Activated T-cell treated with anti-CD3 and anti-CD28 coated beads, Interleukin-2, amount 50 U/mL, for 24 hours (primary cell): Measurements from ENCODE around the gene DOC2A.
A peak's percentile ranks its signal among the peaks of the same experiment; 100 is the strongest.
"Not testable (repeated sequence)": the region's sequence is repeated elsewhere in the genome, so short reads cannot be mapped to it uniquely, and the experiment has no call there.

Experiments
- DNase-seq: peaks from one replicate; pipeline ENCODE4 v3.0.0-alpha.2; 2020
- H3K27ac Mint-ChIP-seq: 2 replicates; pipeline ENCODE4 v1.8.0; 2020; ENCODE audit warnings: mild to moderate bottlenecking, mixed read lengths
- H3K27me3 Mint-ChIP-seq: 2 replicates; pipeline ENCODE4 v1.8.0; 2020; ENCODE audit warnings: mixed read lengths
- H3K36me3 Mint-ChIP-seq: 2 replicates; pipeline ENCODE4 v1.8.0; 2020; ENCODE audit warnings: low read depth, mixed read lengths
- H3K4me1 Mint-ChIP-seq: 2 replicates; pipeline ENCODE4 v1.8.0; 2020; ENCODE audit warnings: low read depth, mixed read lengths
- H3K4me3 Mint-ChIP-seq: 2 replicates; pipeline ENCODE4 v1.8.0; 2020; ENCODE audit warnings: mild to moderate bottlenecking, moderate library complexity, mixed read lengths
- H3K9me3 Mint-ChIP-seq: 2 replicates; pipeline ENCODE4 v1.8.0; 2020; ENCODE audit warnings: mixed read lengths

The DOC2A gene

GRCh38 chr16:30017277-30017656 lies 6.4 kb upstream of the DOC2A start:
- H3K27ac Mint-ChIP-seq = no peak overlapping the region
- no peaks in the 10 kb centered on the region for H3K36me3 Mint-ChIP-seq
- H3K9me3 Mint-ChIP-seq = no peaks in the 10 kb centered on the region
- no peak overlapping the region for H3K4me3 Mint-ChIP-seq
- no peak for DNase-seq
- peaks cover 8% of the 10 kb centered on the region for H3K4me1 Mint-ChIP-seq
- peaks cover 11% of the 10 kb centered on the region for H3K27me3 Mint-ChIP-seq

- no peaks in the 10 kb centered on the region for H3K9me3 Mint-ChIP-seq
- H3K4me3 Mint-ChIP-seq = no peak overlapping the region
- H3K27ac Mint-ChIP-seq = no peak overlapping the region
- no peak for DNase-seq
- peaks cover 16% of the 10 kb centered on the region for H3K27me3 Mint-ChIP-seq
- no peaks in the 10 kb centered on the region for H3K36me3 Mint-ChIP-seq
- H3K4me1 Mint-ChIP-seq = peaks cover 11% of the 10 kb centered on the region
Observed at GRCh38 chr16:30016555-30017276, 5.9 kb upstream of the DOC2A start.

GRCh38 chr16:30015450-30015849 lies 4.6 kb upstream of the DOC2A start:
- H3K9me3 Mint-ChIP-seq, DNase-seq, H3K36me3 Mint-ChIP-seq, H3K4me3 Mint-ChIP-seq, H3K4me1 Mint-ChIP-seq, H3K27ac Mint-ChIP-seq: not testable (repeated sequence)
- peaks cover 14% of the 10 kb centered on the region for H3K27me3 Mint-ChIP-seq

- DNase-seq, H3K9me3 Mint-ChIP-seq, H3K36me3 Mint-ChIP-seq, H3K27ac Mint-ChIP-seq, H3K4me3 Mint-ChIP-seq: not testable (repeated sequence)
- Mint-ChIP-seq H3K4me1 (peaks cover 12% of the 10 kb centered on the region), H3K27me3 (peaks cover 34% of the 10 kb centered on the region)
Observed at GRCh38 chr16:30012598-30012997, 1.8 kb upstream of the DOC2A start.

- Mint-ChIP-seq H3K4me3 (peak overlapping the region; percentile 75), H3K27ac (peak overlapping the region; percentile 77), H3K27me3 (peaks cover 34% of the 10 kb centered on the region), H3K4me1 (peaks cover 12% of the 10 kb centered on the region), H3K9me3 (no peaks in the 10 kb centered on the region), H3K36me3 (peaks cover 3% of the 10 kb centered on the region)
- DNase-seq = no peak
Observed at GRCh38 chr16:30011714-30012504, 1.1 kb upstream of the DOC2A start.

- peaks cover 34% of the 10 kb centered on the region for H3K27me3 Mint-ChIP-seq
- no peak for DNase-seq
- H3K27ac Mint-ChIP-seq = peak overlapping the region; percentile 69
- peaks cover 12% of the 10 kb centered on the region for H3K4me1 Mint-ChIP-seq
- peaks cover 13% of the 10 kb centered on the region for H3K36me3 Mint-ChIP-seq
- peak overlapping the region; percentile 72 for H3K4me3 Mint-ChIP-seq
- H3K9me3 Mint-ChIP-seq = no peaks in the 10 kb centered on the region
Observed at GRCh38 chr16:30009990-30010843, 610 bp downstream of the DOC2A start.

- H3K4me1 Mint-ChIP-seq = peaks cover 12% of the 10 kb centered on the region
- peaks cover 16% of the 10 kb centered on the region for H3K36me3 Mint-ChIP-seq
- no peak overlapping the region for H3K4me3 Mint-ChIP-seq
- no peaks in the 10 kb centered on the region for H3K9me3 Mint-ChIP-seq
- DNase-seq = no peak
- no peak overlapping the region for H3K27ac Mint-ChIP-seq
- peaks cover 34% of the 10 kb centered on the region for H3K27me3 Mint-ChIP-seq
Observed at GRCh38 chr16:30009085-30009862, 1.6 kb downstream of the DOC2A start.

GRCh38 chr16:30007378-30007895 lies 3.4 kb downstream of the DOC2A start:
- no peak for DNase-seq
- no peak overlapping the region for H3K27ac Mint-ChIP-seq
- peaks cover 12% of the 10 kb centered on the region for H3K4me1 Mint-ChIP-seq
- no peaks in the 10 kb centered on the region for H3K9me3 Mint-ChIP-seq
- H3K4me3 Mint-ChIP-seq = no peak overlapping the region
- H3K36me3 Mint-ChIP-seq = peaks cover 32% of the 10 kb centered on the region
- peaks cover 32% of the 10 kb centered on the region for H3K27me3 Mint-ChIP-seq

GRCh38 chr16:30006659-30007377 lies 4.0 kb downstream of the DOC2A start:
- H3K9me3 Mint-ChIP-seq = no peaks in the 10 kb centered on the region
- no peak overlapping the region for H3K27ac Mint-ChIP-seq
- no peak for DNase-seq
- H3K36me3 Mint-ChIP-seq = peaks cover 38% of the 10 kb centered on the region
- no peak overlapping the region for H3K4me3 Mint-ChIP-seq
- H3K27me3 Mint-ChIP-seq = peaks cover 26% of the 10 kb centered on the region
- peaks cover 13% of the 10 kb centered on the region for H3K4me1 Mint-ChIP-seq

- Mint-ChIP-seq H3K4me1 (peaks cover 12% of the 10 kb centered on the region), H3K9me3 (no peaks in the 10 kb centered on the region), H3K36me3 (peaks cover 46% of the 10 kb centered on the region), H3K4me3 (no peak overlapping the region), H3K27me3 (peaks cover 22% of the 10 kb centered on the region), H3K27ac (no peak overlapping the region)
- no peak for DNase-seq
Observed at GRCh38 chr16:30006095-30006473, 4.7 kb downstream of the DOC2A start.

- peak; percentile 50 for DNase-seq
- Mint-ChIP-seq H3K4me1 (peaks cover 11% of the 10 kb centered on the region), H3K27ac (peak overlapping the region; percentile 8), H3K4me3 (no peak overlapping the region), H3K9me3 (no peaks in the 10 kb centered on the region), H3K36me3 (peaks cover 49% of the 10 kb centered on the region), H3K27me3 (peaks cover 21% of the 10 kb centered on the region)
Observed at GRCh38 chr16:30005341-30006094, 5.3 kb downstream of the DOC2A start.

- Mint-ChIP-seq H3K9me3 (no peaks in the 10 kb centered on the region), H3K27me3 (peaks cover 15% of the 10 kb centered on the region), H3K36me3 (peaks cover 56% of the 10 kb centered on the region), H3K4me3 (no peak overlapping the region), H3K4me1 (peaks cover 6% of the 10 kb centered on the region), H3K27ac (no peak overlapping the region)
- DNase-seq = no peak
Observed at GRCh38 chr16:30004811-30005242, 6.0 kb downstream of the DOC2A start.

- Mint-ChIP-seq H3K4me3 (no peak overlapping the region), H3K27ac (no peak overlapping the region), H3K9me3 (no peaks in the 10 kb centered on the region), H3K27me3 (peaks cover 11% of the 10 kb centered on the region), H3K36me3 (peaks cover 60% of the 10 kb centered on the region), H3K4me1 (peaks cover 10% of the 10 kb centered on the region)
- DNase-seq = no peak
Observed at GRCh38 chr16:30004424-30004776, 6.4 kb downstream of the DOC2A start.
